H9 (cell line): Measurements from ENCODE around the gene NINL. TPM values are rescaled to one million over a fixed set of nuclear protein-coding genes. Genes with fewer than 3 reads are reported as not detected.

Experiments
- DNase-seq: peaks from one replicate; pipeline ENCODE4 v3.0.0-alpha.2; 2017
- H2AFZ ChIP-seq: one replicate; pipeline ENCODE4 v1.6.1; 2013; ENCODE audit warnings: mild to moderate bottlenecking, low read length, control low read depth, moderate library complexity
- H2AK5ac ChIP-seq: 2 replicates; pipeline ENCODE4 v1.6.1; 2013; ENCODE audit warnings: low read length, control low read depth, mixed read lengths; ENCODE audit not compliant: insufficient read length
- H2BK120ac ChIP-seq: one replicate; pipeline ENCODE4 v1.6.1; 2013; ENCODE audit warnings: low read depth, mild to moderate bottlenecking, low read length, control low read depth, inconsistent platforms; ENCODE audit not compliant: poor library complexity, severe bottlenecking
- H2BK12ac ChIP-seq: 2 replicates; pipeline ENCODE4 v1.6.1; 2013; ENCODE audit warnings: low read length, control low read depth, mixed read lengths, low read depth; ENCODE audit not compliant: insufficient read length
- H2BK15ac ChIP-seq: 2 replicates; pipeline ENCODE4 v1.6.1; 2013; ENCODE audit warnings: low read depth, low read length, control low read depth
- H2BK20ac ChIP-seq: one replicate; pipeline ENCODE4 v1.6.1; 2013; ENCODE audit warnings: low read depth, mild to moderate bottlenecking, low read length, control low read depth, inconsistent platforms; ENCODE audit not compliant: poor library complexity, severe bottlenecking
- H2BK5ac ChIP-seq: 2 replicates; pipeline ENCODE4 v1.6.1; 2013; ENCODE audit warnings: low read length, control low read depth, mixed read lengths; ENCODE audit not compliant: insufficient read length
- H3K14ac ChIP-seq: 2 replicates; pipeline ENCODE4 v1.6.1; 2013; ENCODE audit warnings: low read length, control low read depth; ENCODE audit not compliant: insufficient read depth
- H3K18ac ChIP-seq: 2 replicates; pipeline ENCODE4 v1.6.1; 2013; ENCODE audit warnings: low read depth, mild to moderate bottlenecking, mixed read lengths, low read length, control low read depth; ENCODE audit not compliant: insufficient read length
- H3K23ac ChIP-seq: 2 replicates; pipeline ENCODE4 v1.6.1; 2013; ENCODE audit warnings: low read length, control low read depth, mixed read lengths, low read depth; ENCODE audit not compliant: insufficient read length
- H3K23me2 ChIP-seq: 2 replicates; pipeline ENCODE4 v1.6.1; 2013; ENCODE audit warnings: low read depth, mild to moderate bottlenecking, mixed read lengths, low read length, control low read depth; ENCODE audit not compliant: insufficient read length, poor library complexity, severe bottlenecking
- H3K27ac ChIP-seq: 2 replicates; pipeline ENCODE4 v1.5.1; 2013; ENCODE audit warnings: low read length, control low read depth, mixed read lengths, low read depth; ENCODE audit not compliant: insufficient read length
- H3K27me3 ChIP-seq: 2 replicates; pipeline ENCODE4 v1.6.1; 2013; ENCODE audit warnings: low read length, control low read depth, inconsistent platforms; ENCODE audit not compliant: insufficient read depth
- H3K4ac ChIP-seq: 2 replicates; pipeline ENCODE4 v1.6.1; 2013; ENCODE audit warnings: low read depth, mild to moderate bottlenecking, control low read depth, inconsistent platforms, low read length, moderate library complexity
- H3K4me1 ChIP-seq: 2 replicates; pipeline ENCODE4 v1.6.1; 2013; ENCODE audit warnings: low read length, control low read depth, inconsistent platforms; ENCODE audit not compliant: insufficient read depth
- H3K4me2 ChIP-seq: 2 replicates; pipeline ENCODE4 v1.6.1; 2013; ENCODE audit warnings: low read length, control low read depth, mixed read lengths; ENCODE audit not compliant: insufficient read length, insufficient read depth
- H3K56ac ChIP-seq: 2 replicates; pipeline ENCODE4 v1.6.1; 2013; ENCODE audit warnings: low read depth, mild to moderate bottlenecking, mixed read lengths, low read length, control low read depth; ENCODE audit not compliant: insufficient read length
- H3K79me1 ChIP-seq: 2 replicates; pipeline ENCODE4 v1.6.1; 2013; ENCODE audit warnings: low read depth, mild to moderate bottlenecking, moderate library complexity, low read length, control low read depth, inconsistent platforms; ENCODE audit not compliant: insufficient read depth, poor library complexity, severe bottlenecking
- H3K79me2 ChIP-seq: 2 replicates; pipeline ENCODE4 v1.6.1; 2013; ENCODE audit warnings: low read length, control low read depth, inconsistent platforms; ENCODE audit not compliant: insufficient read depth
- H3K9ac ChIP-seq: 2 replicates; pipeline ENCODE4 v1.6.1; 2013; ENCODE audit warnings: low read length, control low read depth, mixed read lengths; ENCODE audit not compliant: insufficient read length; ENCODE audit errors: extremely low read depth
- H3K9me3 ChIP-seq: one replicate; pipeline ENCODE4 v1.6.1; 2013; ENCODE audit warnings: low read depth, low read length, inconsistent platforms; ENCODE audit not compliant: control insufficient read depth
- H3T11ph ChIP-seq: one replicate; pipeline ENCODE4 v1.6.1; 2013; ENCODE audit warnings: mild to moderate bottlenecking, low read length, control low read depth, inconsistent platforms
- H4K20me1 ChIP-seq: one replicate; pipeline ENCODE4 v1.6.1; 2013; ENCODE audit not compliant: control insufficient read depth, insufficient read length, insufficient read depth
- H4K5ac ChIP-seq: 2 replicates; pipeline ENCODE4 v1.6.1; 2013; ENCODE audit warnings: low read depth, mild to moderate bottlenecking, mixed read lengths, low read length, control low read depth; ENCODE audit not compliant: insufficient read length
- H4K8ac ChIP-seq: replicated peaks from 2 replicates; pipeline ENCODE4 v1.6.1; 2013; ENCODE audit warnings: low read length, control low read depth, mixed read lengths, low read depth; ENCODE audit not compliant: insufficient read length
- H4K91ac ChIP-seq: 2 replicates; pipeline ENCODE4 v1.6.1; 2013; ENCODE audit warnings: low read depth, mild to moderate bottlenecking, moderate library complexity, mixed read lengths, low read length, control low read depth; ENCODE audit not compliant: insufficient read length
- H3K27ac Mint-ChIP-seq, 3 experiments: 2 replicates in 2 of 3; 3 replicates in 1 of 3; pipeline ENCODE4 v1.8.0; 2020 to 2021; ENCODE audit warnings: mixed read lengths in 3 of 3, mild to moderate bottlenecking in 1 of 3, moderate library complexity in 1 of 3
- H3K27me3 Mint-ChIP-seq: 2 replicates; pipeline ENCODE4 v1.8.0; 2021; ENCODE audit warnings: low read depth, mild to moderate bottlenecking, moderate library complexity, mixed read lengths
- H3K36me3 Mint-ChIP-seq, 3 experiments: 2 replicates in 2 of 3; 3 replicates in 1 of 3; pipeline ENCODE4 v1.8.0; 2020 to 2021; ENCODE audit warnings: low read depth in 3 of 3, mixed read lengths in 3 of 3; ENCODE audit not compliant: insufficient read depth in 1 of 3
- H3K4me1 Mint-ChIP-seq, 2 experiments: 2 replicates each; pipeline ENCODE4 v1.8.0; 2020; ENCODE audit warnings: mixed read lengths in 2 of 2
- H3K4me3 Mint-ChIP-seq, 2 experiments: 2 replicates in 1 of 2; 3 replicates in 1 of 2; pipeline ENCODE4 v1.8.0; 2020 to 2021; ENCODE audit warnings: mild to moderate bottlenecking in 2 of 2, mixed read lengths in 2 of 2, moderate library complexity in 1 of 2
- H3K9me3 Mint-ChIP-seq, 2 experiments: 2 replicates in 1 of 2; 3 replicates in 1 of 2; pipeline ENCODE4 v1.8.0; 2020; ENCODE audit warnings: mild to moderate bottlenecking in 2 of 2, mixed read lengths in 2 of 2, moderate library complexity in 1 of 2
- WGBS: extraction: QIAGEN DNeasy Blood & Tissue Kit; methylation state at CpG from one replicate; pipeline ENCODE4 v1.1.7; 2013; ENCODE audit warnings: missing lambda C conversion rate, low lambda C conversion rate, mixed read lengths; ENCODE audit not compliant: insufficient read length; ENCODE audit errors: extremely low coverage; 5-methylcytosine and 5-hydroxymethylcytosine counted together
- total RNA-seq: library from RNA; stranded (reverse); gene quantifications from 2 replicates; pipeline ENCODE4 v1.2.1, GENCODE V29; 2021
- TF ChIP-seq, protein P1 (sequence below): fragments of 200-600 bp; sonication (generic); conservative IDR thresholded peaks from 3 replicates; pipeline ENCODE4 v1.8.0; 2021; ENCODE audit warnings: antibody characterized with exemption, mild to moderate bottlenecking

NINL gene
- total RNA-seq, 1 experiment from 2014 or later: 34.3 TPM

GRCh38 chr20:25466846-25467245, 118.5 kb downstream of the NINL start:
- WGBS: no CpG with 5 or more reads among the region's 7 CpGs
- no peak overlapping the region for H3K56ac ChIP-seq

More at GRCh38 chr20:25466846-25467245, 118.5 kb downstream of the NINL start:
- TF ChIP-seq, protein P1, sequence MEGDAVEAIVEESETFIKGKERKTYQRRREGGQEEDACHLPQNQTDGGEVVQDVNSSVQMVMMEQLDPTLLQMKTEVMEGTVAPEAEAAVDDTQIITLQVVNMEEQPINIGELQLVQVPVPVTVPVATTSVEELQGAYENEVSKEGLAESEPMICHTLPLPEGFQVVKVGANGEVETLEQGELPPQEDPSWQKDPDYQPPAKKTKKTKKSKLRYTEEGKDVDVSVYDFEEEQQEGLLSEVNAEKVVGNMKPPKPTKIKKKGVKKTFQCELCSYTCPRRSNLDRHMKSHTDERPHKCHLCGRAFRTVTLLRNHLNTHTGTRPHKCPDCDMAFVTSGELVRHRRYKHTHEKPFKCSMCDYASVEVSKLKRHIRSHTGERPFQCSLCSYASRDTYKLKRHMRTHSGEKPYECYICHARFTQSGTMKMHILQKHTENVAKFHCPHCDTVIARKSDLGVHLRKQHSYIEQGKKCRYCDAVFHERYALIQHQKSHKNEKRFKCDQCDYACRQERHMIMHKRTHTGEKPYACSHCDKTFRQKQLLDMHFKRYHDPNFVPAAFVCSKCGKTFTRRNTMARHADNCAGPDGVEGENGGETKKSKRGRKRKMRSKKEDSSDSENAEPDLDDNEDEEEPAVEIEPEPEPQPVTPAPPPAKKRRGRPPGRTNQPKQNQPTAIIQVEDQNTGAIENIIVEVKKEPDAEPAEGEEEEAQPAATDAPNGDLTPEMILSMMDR: no peak
- no peaks in the 10 kb centered on the region for H3K4me1 ChIP-seq
- H3K18ac ChIP-seq: no peak overlapping the region
- H3K9me3 ChIP-seq: no peaks in the 10 kb centered on the region
- H3T11ph ChIP-seq: no peak overlapping the region
- H3K23me2 ChIP-seq: no peaks in the 10 kb centered on the region
- DNase-seq: no peak
- H3K27ac Mint-ChIP-seq: peak overlapping the region in 1 of 3 experiments; percentile 52; a peak in 1 of 7 replicates
- H3K27me3 ChIP-seq: no peaks in the 10 kb centered on the region
- H2BK20ac ChIP-seq: no peak overlapping the region
- no peak overlapping the region for H3K9ac ChIP-seq
- H3K27ac ChIP-seq: no peak overlapping the region
- H3K14ac ChIP-seq: no peak overlapping the region
- H4K20me1 ChIP-seq: no peaks in the 10 kb centered on the region
- H2BK12ac ChIP-seq: no peak overlapping the region
- H3K79me1 ChIP-seq: no peaks in the 10 kb centered on the region
- H3K27me3 Mint-ChIP-seq: no peaks in the 10 kb centered on the region
- no peak overlapping the region for H2BK15ac ChIP-seq
- H2BK5ac ChIP-seq: no peak overlapping the region
- no peak overlapping the region for H4K5ac ChIP-seq
- no peak overlapping the region for H3K4me3 Mint-ChIP-seq
- H2AK5ac ChIP-seq: no peak overlapping the region
- no peaks in the 10 kb centered on the region for H3K79me2 ChIP-seq
- H4K91ac ChIP-seq: no peak overlapping the region
- H2BK120ac ChIP-seq: no peak overlapping the region
- H2AFZ ChIP-seq: no peak overlapping the region
- no peak overlapping the region for H3K23ac ChIP-seq
- H4K8ac ChIP-seq: no peak overlapping the region
- H3K4me2 ChIP-seq: no peak overlapping the region
- no peaks in the 10 kb centered on the region; a peak in 1 of 5 replicates for H3K9me3 Mint-ChIP-seq
- H3K4ac ChIP-seq: no peak overlapping the region
- peaks cover 63 to 92% (median 80%) of the 10 kb centered on the region in 3 experiments for H3K36me3 Mint-ChIP-seq
- H3K4me1 Mint-ChIP-seq: peaks cover 5 to 16% of the 10 kb centered on the region in 2 experiments; a peak in 3 of 4 replicates
